Heart left ventricle (tissue), 16 donors: ENCODE data around the gene IRS2. TPM values are rescaled to one million over a fixed set of nuclear protein-coding genes. Genes with fewer than 3 reads are reported as not detected.

Experiments used
- ATAC-seq, 4 donors: fragments of 200-7000 bp; cut with Tn5 transposase; one replicate each; pipeline ENCODE4 v1.9.1; 2020 to 2022; ENCODE audit warnings: moderate library complexity in 4 of 4, mild to moderate bottlenecking in 3 of 4, moderate number of reproducible peaks in 1 of 4
- DNase-seq, 5 donors: peaks; one replicate each; pipeline ENCODE4 v3.0.0-alpha.2; 2020
- H3K27ac ChIP-seq, 12 donors: fragments of 200-600 bp; sonication (generic) in 4 of 12; one replicate each; pipeline versions ENCODE4 v1.5.0 to v1.8.0; 2016 to 2022; ENCODE audit warnings: mild to moderate bottlenecking in 2 of 12
- H3K27me3 ChIP-seq, 9 donors: fragments of 200-600 bp; sonication (generic) in 2 of 9; one replicate each; pipeline versions ENCODE4 v1.5.1 to v1.8.0; 2016 to 2022; ENCODE audit warnings: mild to moderate bottlenecking in 3 of 9
- H3K36me3 ChIP-seq, 9 donors: fragments of 200-600 bp; sonication (generic) in 2 of 9; one replicate each; pipeline versions ENCODE4 v1.5.0 to v1.8.0; 2018 to 2022; ENCODE audit warnings: mild to moderate bottlenecking in 2 of 9
- H3K4me1 ChIP-seq, 12 donors: fragments of 200-600 bp; sonication (generic) in 4 of 12; one replicate each; pipeline versions ENCODE4 v1.5.0 to v1.8.0; 2016 to 2022; ENCODE audit warnings: mild to moderate bottlenecking in 3 of 12
- H3K4me3 ChIP-seq, 12 donors: fragments of 200-600 bp; sonication (generic) in 4 of 12; one replicate each; pipeline versions ENCODE4 v1.5.0 to v1.8.0; 2017 to 2022; ENCODE audit warnings: mild to moderate bottlenecking in 9 of 12, moderate library complexity in 4 of 12
- H3K9me3 ChIP-seq, 12 donors: fragments of 200-600 bp; sonication (generic) in 4 of 12; one replicate each; pipeline versions ENCODE4 v1.5.0 to v1.8.0; 2016 to 2022; ENCODE audit warnings: mild to moderate bottlenecking in 1 of 12
- POLR2A ChIP-seq, 2 donors: fragments of 450-650 bp; IDR thresholded peaks; one replicate each; pipeline ENCODE4 v1.6.1; 2017; ENCODE audit warnings: antibody characterized with exemption in 2 of 2, mild to moderate bottlenecking in 2 of 2, moderate library complexity in 2 of 2
- WGBS, 4 donors: extraction: QIAGEN DNeasy Blood & Tissue Kit in 2 of 4; methylation state at CpG; one replicate each; pipeline versions ENCODE4 v1.1.5 to v1.1.7; 2013 to 2018; 5-methylcytosine and 5-hydroxymethylcytosine counted together
- intact Hi-C, 10 donors: fragments of 100-400 bp; cut with DNase I; formaldehyde crosslinking; loops; one replicate each; pipeline versions ENCODE4 v1.11.1 to v1.14.2; 2022
- polyA plus RNA-seq, 2 donors: library from polyadenylated mRNA; stranded (reverse); fragments of 200-250 nt; gene quantifications; one replicate each; pipeline ENCODE4 v1.2.3, GENCODE V29; 2013
- total RNA-seq, 9 donors: library from RNA; depleted of rRNA in 2 of 9; stranded (reverse); fragments of >200 nt in 2 of 9; fragmentation: NEBNext Ultra II Directional in 3 of 9; extraction: Animal tissue kit (Norgen Biotek cat#: 25700) in 3 of 9; gene quantifications; one replicate each; pipeline versions ENCODE4 v1.1.0 to v1.2.4, GENCODE V29; 2016 to 2023
- TF ChIP-seq, protein P1 (sequence below), 12 donors: fragments of 200-600 bp; sonication (generic) in 4 of 12; IDR thresholded peaks; one replicate each; pipeline versions ENCODE4 v1.5.0 to v1.8.0; 2018 to 2022; ENCODE audit warnings: antibody characterized with exemption in 12 of 12, mild to moderate bottlenecking in 5 of 12
- donor health status: ischemic (EF 13 %, LVEDD 7.1; RV severe dilation, severe dysfunction).
- donor health status: healthy with polysubstance abuse.
- donor health status: DM: no; HTN: yes; CAD: no.
- donor health status: DM: no; HTN: no; CAD: no.
- donor health status: ischemic (EF 25% LVEDD 6.9; RV normal size, moderate dysfunction).
- donor health status: ischemic (EF 25% LVEDD 5.7; RV mildly dilated, moderate dysfunction).
- donor health status: healthy.
- donor health status: DM: yes; HTN: yes; CAD: no.
- donor health status: ischemic (EF 35%, LVEDD 5.7; RV mildly dilated, moderate dysfunction).
- donor health status: nonischemic (EF 11% LVEDD 7.7; RV severe dilation, severe dysfunction).
- donor health status: DM: yes; HTN: yes; CAD: no.
- donor health status: PGD.
- donor health status: ischemic (EF 29% LVEDD 5.4; RV normal size, mild dysfunction).
- donor health status: nonischemic (EF 23%, LVEDD 6.1; RV moderate dilation, normal function).

IRS2 gene
- total and polyA plus RNA-seq, 11 donors, result 3.4 to 54.9 (median 14.4) TPM

- intact Hi-C loops, result no loop called here
- ATAC-seq (no peak), DNase-seq (no peak)
- Histone ChIP-seq H3K27me3 (peaks cover 0 to 4% (median 0%) of the 10 kb centered on the region in 9 donors), H3K4me1 (no peaks in the 10 kb centered on the region), H3K9me3 (no peaks in the 10 kb centered on the region), H3K27ac (no peak overlapping the region), H3K36me3 (no peaks in the 10 kb centered on the region), H3K4me3 (no peak overlapping the region)
- WGBS, 4 donors, result 94% methylated on average over 6 of the region's 6 CpGs
- TF ChIP-seq, protein P1, sequence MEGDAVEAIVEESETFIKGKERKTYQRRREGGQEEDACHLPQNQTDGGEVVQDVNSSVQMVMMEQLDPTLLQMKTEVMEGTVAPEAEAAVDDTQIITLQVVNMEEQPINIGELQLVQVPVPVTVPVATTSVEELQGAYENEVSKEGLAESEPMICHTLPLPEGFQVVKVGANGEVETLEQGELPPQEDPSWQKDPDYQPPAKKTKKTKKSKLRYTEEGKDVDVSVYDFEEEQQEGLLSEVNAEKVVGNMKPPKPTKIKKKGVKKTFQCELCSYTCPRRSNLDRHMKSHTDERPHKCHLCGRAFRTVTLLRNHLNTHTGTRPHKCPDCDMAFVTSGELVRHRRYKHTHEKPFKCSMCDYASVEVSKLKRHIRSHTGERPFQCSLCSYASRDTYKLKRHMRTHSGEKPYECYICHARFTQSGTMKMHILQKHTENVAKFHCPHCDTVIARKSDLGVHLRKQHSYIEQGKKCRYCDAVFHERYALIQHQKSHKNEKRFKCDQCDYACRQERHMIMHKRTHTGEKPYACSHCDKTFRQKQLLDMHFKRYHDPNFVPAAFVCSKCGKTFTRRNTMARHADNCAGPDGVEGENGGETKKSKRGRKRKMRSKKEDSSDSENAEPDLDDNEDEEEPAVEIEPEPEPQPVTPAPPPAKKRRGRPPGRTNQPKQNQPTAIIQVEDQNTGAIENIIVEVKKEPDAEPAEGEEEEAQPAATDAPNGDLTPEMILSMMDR (IDR thresholded peaks at IDR 0.05), result no peak
- TF ChIP-seq POLR2A (IDR thresholded peaks at IDR 0.05), result no peak
These were observed 68.7 kb downstream of the IRS2 start for GRCh38 chr13:109717686-109718085.

DNA sequence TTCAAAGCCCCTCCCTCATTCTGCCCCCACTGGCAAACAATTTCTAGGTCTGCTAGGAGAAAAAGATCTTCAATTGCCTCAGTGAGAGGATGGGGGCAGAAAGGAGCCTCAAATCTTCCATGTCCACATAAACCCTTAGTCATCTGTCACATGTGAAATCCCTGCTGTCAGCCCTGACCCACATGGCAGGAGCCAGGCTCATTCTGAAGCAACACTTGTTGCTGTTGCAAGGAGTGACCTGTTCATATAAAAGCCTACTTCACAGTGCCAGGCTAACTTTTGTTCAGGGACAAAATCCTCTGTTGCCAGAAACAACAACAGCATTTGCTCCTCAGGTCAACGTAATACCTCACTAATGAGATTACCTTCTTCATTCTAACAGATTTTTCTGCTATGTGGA, 70.5 kb downstream of the IRS2 start:
- peak in 2 of 4 donors; percentile 45 to 50 for ATAC-seq
- TF ChIP-seq POLR2A (IDR thresholded peaks at IDR 0.05), result no peak
- TF ChIP-seq, protein P1 (IDR thresholded peaks at IDR 0.05), result no peak
- Histone ChIP-seq H3K4me3 (no peak overlapping the region), H3K4me1 (no peaks in the 10 kb centered on the region), H3K27ac (no peak overlapping the region), H3K36me3 (no peaks in the 10 kb centered on the region), H3K27me3 (peaks cover 0 to 4% (median 0%) of the 10 kb centered on the region in 9 donors), H3K9me3 (no peaks in the 10 kb centered on the region)
- 74 to 86% (median 81%) methylated on average over 1 of the region's 1 CpG for WGBS, 4 donors
- intact Hi-C loops, result no loop called here
- no peak for DNase-seq

DNA sequence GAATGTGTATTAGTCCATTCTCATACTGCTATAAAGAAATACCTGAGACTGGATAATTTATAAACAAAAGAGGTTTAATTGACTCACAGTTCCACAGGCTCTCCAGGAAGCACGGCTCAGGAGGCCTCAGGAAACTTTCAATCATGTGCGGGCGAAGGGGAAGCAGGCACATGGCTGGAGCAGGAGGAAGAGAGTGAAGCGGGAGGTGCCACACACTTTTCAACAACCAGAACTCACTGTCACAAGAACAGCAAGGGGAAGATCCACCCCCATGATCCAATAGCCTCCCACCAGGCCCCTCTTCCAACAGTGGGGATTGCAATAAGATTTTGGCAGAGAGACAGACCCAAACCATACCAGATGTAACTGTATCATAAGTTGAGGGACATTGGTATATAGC, 72.7 kb downstream of the IRS2 start:
- H3K9me3 ChIP-seq, result no peaks in the 10 kb centered on the region
- H3K36me3 ChIP-seq, result no peaks in the 10 kb centered on the region
- WGBS, 4 donors, result 68 to 84% (median 78%) methylated on average over 4 of the region's 4 CpGs
- TF ChIP-seq, protein P1 (IDR thresholded peaks at IDR 0.05), result no peak
- no peak for TF ChIP-seq POLR2A (IDR thresholded peaks at IDR 0.05)
- ATAC-seq (no peak), DNase-seq (no peak)
- no peak overlapping the region for H3K27ac ChIP-seq
- intact Hi-C loops, result no loop called here
- no peak overlapping the region for H3K4me3 ChIP-seq
- peaks cover 0 to 4% (median 0%) of the 10 kb centered on the region in 9 donors for H3K27me3 ChIP-seq
- no peaks in the 10 kb centered on the region for H3K4me1 ChIP-seq

GRCh38 chr13:109712124-109712722, 74.2 kb downstream of the IRS2 start:
- no peak for DNase-seq
- H3K4me3 ChIP-seq, result no peak overlapping the region
- 53 to 68% (median 63%) methylated on average over 9 of the region's 9 CpGs for WGBS, 4 donors
- H3K36me3 ChIP-seq, result no peaks in the 10 kb centered on the region
- TF ChIP-seq POLR2A (IDR thresholded peaks at IDR 0.05), result no peak
- TF ChIP-seq, protein P1 (IDR thresholded peaks at IDR 0.05), result no peak
- no peak for ATAC-seq
- H3K4me1 ChIP-seq, result no peaks in the 10 kb centered on the region
- no peak overlapping the region for H3K27ac ChIP-seq
- H3K9me3 ChIP-seq, result no peaks in the 10 kb centered on the region
- H3K27me3 ChIP-seq, result peaks cover 0 to 4% (median 0%) of the 10 kb centered on the region in 9 donors
- intact Hi-C loops, result no loop called here
